OCI-LY7 (cell line): ENCODE results near the gene TGM2. TPM values are rescaled to one million over a fixed set of nuclear protein-coding genes. Genes with fewer than 3 reads are reported as not detected.

Experiments
- BruUV-seq: library from RNA; stranded (reverse); fragments of 400-500 nt; replicated peaks from 2 replicates; lab custom pipeline; 2021; lab: Mats Ljungman, UMichigan
- CTCF ChIA-PET: fragments of 300-600 bp; sonication (Branson Sonifier 250); formaldehyde crosslinking; loops from one replicate; lab custom pipeline; 2022; ENCODE audit warnings: antibody characterized with exemption; ENCODE audit not compliant: unreplicated experiment; lab: Charles Lee
- POLR2A ChIA-PET: fragments of 300-600 bp; sonication (Branson Sonifier 250); formaldehyde crosslinking; loops from one replicate; lab custom pipeline; 2022; ENCODE audit warnings: antibody characterized with exemption; lab: Charles Lee
- DNase-seq: peaks from one replicate; pipeline ENCODE4 v3.0.0-alpha.2; 2015; ENCODE audit warnings: low spot score
- H2AFZ ChIP-seq: fragments of 200-600 bp; sonication (generic), shearing (Covaris generic); 2 replicates; pipeline ENCODE4 v1.6.1; 2014; ENCODE audit warnings: mild to moderate bottlenecking, antibody characterized with exemption, low read length, moderate library complexity
- H3K27ac ChIP-seq: fragments of 200-600 bp; sonication (generic); 2 replicates; pipeline ENCODE4 v1.5.1; 2014; ENCODE audit warnings: mixed run types, low read depth, mild to moderate bottlenecking, moderate library complexity, low read length, inconsistent platforms; ENCODE audit not compliant: poor library complexity, severe bottlenecking
- H3K36me3 ChIP-seq: fragments of 200-600 bp; sonication (generic); 2 replicates; pipeline ENCODE4 v1.6.1; 2014; ENCODE audit warnings: mild to moderate bottlenecking, antibody characterized with exemption, low read length, moderate library complexity, mixed read lengths; ENCODE audit not compliant: insufficient read depth
- H3K4me1 ChIP-seq: fragments of 200-600 bp; sonication (generic); 2 replicates; pipeline ENCODE4 v1.5.1; 2014; ENCODE audit warnings: mild to moderate bottlenecking, low read length; ENCODE audit not compliant: insufficient read depth, poor library complexity, severe bottlenecking
- H3K4me2 ChIP-seq: fragments of 200-600 bp; sonication (generic); 2 replicates; pipeline ENCODE4 v1.6.1; 2014; ENCODE audit warnings: mild to moderate bottlenecking, low read length
- H3K4me3 ChIP-seq: fragments of 200-600 bp; sonication (generic); 2 replicates; pipeline ENCODE4 v1.5.1; 2014; ENCODE audit warnings: mild to moderate bottlenecking, low read depth, low read length; ENCODE audit not compliant: poor library complexity, severe bottlenecking
- H3K79me2 ChIP-seq: fragments of 200-600 bp; sonication (generic); 2 replicates; pipeline ENCODE4 v1.6.1; 2016; ENCODE audit warnings: low read depth, mild to moderate bottlenecking, low read length, moderate library complexity, mixed read lengths; ENCODE audit not compliant: insufficient read depth
- H3K9me2 ChIP-seq: fragments of 200-600 bp; sonication (generic); 2 replicates; pipeline ENCODE4 v1.6.1; 2016; ENCODE audit warnings: mild to moderate bottlenecking, low read length, mixed read lengths; ENCODE audit not compliant: insufficient read depth
- H3K9me3 ChIP-seq: fragments of 200-600 bp; sonication (generic); 2 replicates; pipeline ENCODE4 v1.6.1; 2014; ENCODE audit warnings: mild to moderate bottlenecking, mixed run types, low read length, mixed read lengths
- H4K20me1 ChIP-seq: fragments of 200-600 bp; sonication (generic); 2 replicates; pipeline ENCODE4 v1.6.1; 2014; ENCODE audit warnings: mild to moderate bottlenecking, antibody characterized with exemption, low read length, moderate library complexity, mixed read lengths; ENCODE audit not compliant: insufficient read depth
- CTCF ChIP-seq: fragments of 200-600 bp; sonication (generic); conservative IDR thresholded peaks from 2 replicates; pipeline ENCODE4 v1.5.1; 2014; ENCODE audit warnings: mild to moderate bottlenecking, antibody characterized with exemption, low read length, moderate library complexity, mixed read lengths
- EZH2phosphoT487 ChIP-seq: fragments of 200-600 bp; sonication (generic); IDR thresholded peaks from 2 replicates; pipeline ENCODE4 v1.6.1; 2018; ENCODE audit warnings: low read depth, borderline replicate concordance, mild to moderate bottlenecking, mixed run types, antibody characterized with exemption, low read length, moderate library complexity, mixed read lengths
- intact Hi-C: fragments of 100-400 bp; cut with micrococcal nuclease; formaldehyde crosslinking; loops from one replicate; pipeline ENCODE4 v1.10.0; 2022; ENCODE audit not compliant: unreplicated experiment
- total RNA-seq, 2 experiments: library from RNA; depleted of rRNA in 1 of 2; stranded (reverse); fragments of >200 nt in 1 of 2; shearing (Covaris generic) in 1 of 2; gene quantifications; 2 replicates each; pipeline ENCODE4 v1.2.3, GENCODE V29; 2014 to 2022

TGM2 gene
- total RNA-seq, 2 experiments from 2014 or later, result not detected

GRCh38 chr20:38159957-38160756 lies 4.9 kb downstream of the TGM2 start:
- no peak overlapping the region for H3K27ac ChIP-seq
- BruUV-seq, result no TSS peak
- H3K4me2 ChIP-seq, result no peak overlapping the region
- no peaks in the 10 kb centered on the region for H4K20me1 ChIP-seq
- no peak overlapping the region for H3K4me3 ChIP-seq
- no peaks in the 10 kb centered on the region for H3K4me1 ChIP-seq
- intact Hi-C loops, result no loop called here
- no peak for DNase-seq
- no peaks in the 10 kb centered on the region for H3K9me3 ChIP-seq
- CTCF ChIA-PET, result no interaction called here
- H3K79me2 ChIP-seq, result no peaks in the 10 kb centered on the region
- H3K36me3 ChIP-seq, result no peaks in the 10 kb centered on the region
- H2AFZ ChIP-seq, result no peak overlapping the region
- H3K9me2 ChIP-seq, result no peaks in the 10 kb centered on the region
- POLR2A ChIA-PET, result no interaction called here
- no peak for TF ChIP-seq CTCF
- no peak for TF ChIP-seq EZH2phosphoT487

GRCh38 chr20:38159566-38159956 lies 5.5 kb downstream of the TGM2 start:
- BruUV-seq, result no TSS peak
- H3K4me3 ChIP-seq, result no peak overlapping the region
- CTCF ChIA-PET, result no interaction called here
- H4K20me1 ChIP-seq, result no peaks in the 10 kb centered on the region
- no peaks in the 10 kb centered on the region for H3K9me3 ChIP-seq
- no peaks in the 10 kb centered on the region for H3K36me3 ChIP-seq
- POLR2A ChIA-PET, result no interaction called here
- H3K4me1 ChIP-seq, result no peaks in the 10 kb centered on the region
- no peak overlapping the region for H3K4me2 ChIP-seq
- no peak for TF ChIP-seq CTCF
- TF ChIP-seq EZH2phosphoT487, result no peak
- no peak overlapping the region for H2AFZ ChIP-seq
- no peak overlapping the region for H3K27ac ChIP-seq
- no peaks in the 10 kb centered on the region for H3K9me2 ChIP-seq
- DNase-seq, result no peak
- intact Hi-C loops, result no loop called here
- H3K79me2 ChIP-seq, result no peaks in the 10 kb centered on the region

- H3K4me3 ChIP-seq, result no peak overlapping the region
- H3K4me1 ChIP-seq, result no peaks in the 10 kb centered on the region
- intact Hi-C loops, result no loop called here
- no peak overlapping the region for H3K4me2 ChIP-seq
- DNase-seq, result no peak
- POLR2A ChIA-PET, result no interaction called here
- no peaks in the 10 kb centered on the region for H3K79me2 ChIP-seq
- CTCF ChIA-PET, result no interaction called here
- no TSS peak for BruUV-seq
- no peak overlapping the region for H2AFZ ChIP-seq
- H3K9me3 ChIP-seq, result no peaks in the 10 kb centered on the region
- no peaks in the 10 kb centered on the region for H3K36me3 ChIP-seq
- H3K27ac ChIP-seq, result no peak overlapping the region
- no peaks in the 10 kb centered on the region for H4K20me1 ChIP-seq
- TF ChIP-seq EZH2phosphoT487, result no peak
- no peak for TF ChIP-seq CTCF
- H3K9me2 ChIP-seq, result no peaks in the 10 kb centered on the region
These were observed 6.2 kb downstream of the TGM2 start for GRCh38 chr20:38158701-38159351.
